Uterus (tissue), 4 donors: ENCODE results near the gene LAMB2. TPM values are rescaled to one million over a fixed set of nuclear protein-coding genes. Genes with fewer than 3 reads are reported as not detected.

Experiments used
- DNase-seq, 2 donors: peaks; one replicate each; pipeline ENCODE4 v3.0.0-alpha.2; 2019 to 2020
- H3K27ac ChIP-seq, 2 donors: fragments of 200-600 bp; sonication (generic); 1 replicate in 1 of 2; 2 replicates in 1 of 2; pipeline ENCODE4 v1.5.1; 2016 to 2018
- H3K27me3 ChIP-seq, 2 donors: fragments of 200-600 bp; sonication (generic); one replicate each; pipeline ENCODE4 v1.5.1; 2018 to 2019; ENCODE audit warnings: control low read depth in 1 of 2
- H3K36me3 ChIP-seq, 2 donors: fragments of 200-600 bp; sonication (generic); one replicate each; pipeline ENCODE4 v1.5.1; 2019; ENCODE audit warnings: control low read depth in 1 of 2
- H3K4me1 ChIP-seq, 2 donors: fragments of 200-600 bp; sonication (generic); one replicate each; pipeline ENCODE4 v1.5.1; 2018 to 2019; ENCODE audit warnings: control low read depth in 1 of 2
- H3K4me3 ChIP-seq, 2 donors: fragments of 200-600 bp; sonication (generic); 1 replicate in 1 of 2; 2 replicates in 1 of 2; pipeline ENCODE4 v1.5.1; 2018 to 2019; ENCODE audit warnings: mild to moderate bottlenecking in 1 of 2
- H3K9me3 ChIP-seq, 2 donors: fragments of 200-600 bp; sonication (generic); one replicate each; pipeline ENCODE4 v1.5.1; 2019; ENCODE audit warnings: control low read depth in 1 of 2
- CTCF ChIP-seq, 4 experiments: fragments of 200-600 bp in 2 of 4; fragments of 450-650 bp in 2 of 4; sonication (generic) in 2 of 4; IDR thresholded peaks; one replicate each; pipeline ENCODE4 v1.5.1; 2016 to 2019; ENCODE audit warnings: antibody characterized with exemption in 4 of 4, mild to moderate bottlenecking in 2 of 4, moderate library complexity in 1 of 4
- POLR2A ChIP-seq, 2 donors: fragments of 450-650 bp; IDR thresholded peaks; one replicate each; pipeline ENCODE4 v1.6.1; 2016; ENCODE audit warnings: antibody characterized with exemption in 2 of 2, mild to moderate bottlenecking in 1 of 2, moderate library complexity in 1 of 2
- intact Hi-C: fragments of 100-400 bp; cut with DNase I; formaldehyde crosslinking; loops from one replicate; pipeline ENCODE4 v1.15.1; 2023; ENCODE audit warnings: low total_unique reads
- total RNA-seq, 4 donors: library from RNA; depleted of rRNA in 3 of 4; stranded (reverse); fragments of >200 nt in 3 of 4; gene quantifications; one replicate each; pipeline versions ENCODE4 v1.1.0 to v1.2.4, GENCODE V29; 2014 to 2023
- donor health status: DM: yes; HTN: yes; CAD: no.

Gene LAMB2
- total RNA-seq, 4 donors from 2014 or later = 387 to 604 (median 509) TPM

GRCh38 chr3:49165771-49166751 lies 33.2 kb upstream of the LAMB2 start, which contains the start of gene CCDC71:
CCDC71 (minus strand) TSS chr3:49166331; CDS start chr3:49164208, 2,123 bp downstream.
- Histone ChIP-seq H3K36me3 (no peaks in the 10 kb centered on the region), H3K4me3 (peak within 1 kb of the TSS; percentile 60 to 99), H3K27me3 (no peaks in the 10 kb centered on the region), H3K9me3 (no peaks in the 10 kb centered on the region), H3K4me1 (peaks cover 0 to 4% of the 10 kb centered on the region in 2 donors), H3K27ac (peak within 1 kb of the TSS; percentile 92 to 95)
- peak; percentile 76 to 78 for DNase-seq
- intact Hi-C loops = no loop called here
- TF ChIP-seq CTCF (IDR thresholded peaks at IDR 0.05) = peak in 2 of 4 experiments; percentile 12 to 16
- peak; percentile 29 to 70 for TF ChIP-seq POLR2A (IDR thresholded peaks at IDR 0.05)

GRCh38 chr3:49164983-49165720 lies 32.3 kb upstream of the LAMB2 start:
- no peaks in the 10 kb centered on the region for H3K27me3 ChIP-seq
- no peak for DNase-seq
- H3K36me3 ChIP-seq = no peaks in the 10 kb centered on the region
- peak overlapping the region; percentile 60 to 99 for H3K4me3 ChIP-seq
- peak overlapping the region; percentile 92 to 95 for H3K27ac ChIP-seq
- H3K4me1 ChIP-seq = no peaks in the 10 kb centered on the region
- TF ChIP-seq CTCF (IDR thresholded peaks at IDR 0.05) (no peak), POLR2A (IDR thresholded peaks at IDR 0.05) (no peak)
- intact Hi-C loops = no loop called here
- no peaks in the 10 kb centered on the region for H3K9me3 ChIP-seq

GRCh38 chr3:49163609-49164008 lies 30.8 kb upstream of the LAMB2 start:
- Histone ChIP-seq H3K9me3 (no peaks in the 10 kb centered on the region), H3K27ac (no peak overlapping the region), H3K36me3 (no peaks in the 10 kb centered on the region), H3K27me3 (no peaks in the 10 kb centered on the region), H3K4me3 (no peak overlapping the region), H3K4me1 (no peaks in the 10 kb centered on the region)
- DNase-seq = no peak
- intact Hi-C loops = no loop called here
- TF ChIP-seq CTCF (IDR thresholded peaks at IDR 0.05) (no peak), POLR2A (IDR thresholded peaks at IDR 0.05) (no peak)

- no peak for TF ChIP-seq CTCF (IDR thresholded peaks at IDR 0.05)
- TF ChIP-seq POLR2A (IDR thresholded peaks at IDR 0.05) = no peak
- Histone ChIP-seq H3K27ac (no peak overlapping the region), H3K9me3 (no peaks in the 10 kb centered on the region), H3K27me3 (no peaks in the 10 kb centered on the region), H3K4me1 (no peaks in the 10 kb centered on the region), H3K36me3 (no peaks in the 10 kb centered on the region), H3K4me3 (no peak overlapping the region)
- intact Hi-C loops = no loop called here
- no peak for DNase-seq
Observed at GRCh38 chr3:49162751-49163419, 30.0 kb upstream of the LAMB2 start.
